ENCODE data around the gene DDIT3.

DNA sequence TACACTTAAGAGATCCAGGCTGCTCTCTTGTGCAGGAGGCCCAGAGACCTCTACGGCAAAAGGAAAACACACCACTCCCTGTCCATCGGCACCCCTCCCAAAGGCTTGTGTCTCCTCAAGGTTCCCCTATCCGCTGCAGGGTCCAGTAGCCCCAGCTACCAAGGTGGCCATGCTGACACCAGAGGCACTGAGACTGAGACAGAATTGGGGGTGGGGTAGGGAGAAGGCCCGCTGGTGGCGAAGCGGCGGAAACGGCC is 590 bp downstream of the DDIT3 start:
- TF ChIP-seq CTCF (IDR thresholded peaks at IDR 0.05; ENCODE audit: low read depth, low read length, poor library complexity, severe bottlenecking) (peak; percentile 13), EZH2phosphoT487 (IDR thresholded peaks at IDR 0.05; ENCODE audit: borderline replicate concordance, low read length) (no peak)

All from DOHH2 (cell line).